Frontal cortex (tissue), 1 donor: ENCODE results near the gene PHTF1. TPM values are rescaled to one million over a fixed set of nuclear protein-coding genes. Genes with fewer than 3 reads are reported as not detected.

Experiments used
- total RNA-seq: library from RNA; depleted of rRNA; stranded (reverse); fragments of >200 nt; gene quantifications from one replicate; pipeline ENCODE4 v1.2.3, GENCODE V29; 2014

Gene PHTF1
- total RNA-seq, 1 donor from 2014 or later, result 33.0 TPM

Other genes with a start within 250 kb of the PHTF1 start
- gene RSBN1, start 53.0 kb upstream of the PHTF1 start, total RNA-seq, result 66.0 TPM
- 0.82 TPM for gene PTPN22, start 112.2 kb upstream of the PHTF1 start, total RNA-seq
- gene BCL2L15, start 128.1 kb upstream of the PHTF1 start, total RNA-seq, result 0.82 TPM
- gene AP4B1, start 145.3 kb upstream of the PHTF1 start, total RNA-seq, result 27.3 TPM
- gene DCLRE1B, start 145.8 kb upstream of the PHTF1 start, total RNA-seq, result 6.5 TPM
- 35.5 TPM for gene HIPK1, start 169.8 kb upstream of the PHTF1 start, total RNA-seq
- 17.5 TPM for gene OLFML3, start 220.0 kb upstream of the PHTF1 start, total RNA-seq